Stimulated activated naive B cell treated with anti-CD40 and anti-IgM and Interleukin-4, amounts not matched to agents 10 μg/mL and 1 μg/mL and 100 μg/mL, for 72 hours (primary cell): Measurements from ENCODE around the gene HAL.

ENCODE experiments used
- ATAC-seq, 2 donors: fragments of 150-1000 bp; cut with Tn5 transposase; replicated peaks; 2 replicates each; pipeline ENCODE4 v1.10.0; 2021; ENCODE audit warnings: moderate library complexity in 1 of 2
- DNase-seq: peaks from one replicate; pipeline ENCODE4 v3.0.0; 2021
- H3K27ac Mint-ChIP-seq: one replicate; pipeline ENCODE4 v1.8.0; 2022; ENCODE audit warnings: mild to moderate bottlenecking, mixed read lengths
- H3K27me3 Mint-ChIP-seq, 2 donors: one replicate each; pipeline ENCODE4 v1.8.0; 2022; ENCODE audit warnings: mixed read lengths in 2 of 2
- H3K36me3 Mint-ChIP-seq, 2 donors: one replicate each; pipeline ENCODE4 v1.8.0; 2022; ENCODE audit warnings: mixed read lengths in 2 of 2, mild to moderate bottlenecking in 1 of 2
- H3K4me1 Mint-ChIP-seq, 2 donors: one replicate each; pipeline ENCODE4 v1.8.0; 2022; ENCODE audit warnings: mixed read lengths in 2 of 2, mild to moderate bottlenecking in 1 of 2
- H3K4me3 Mint-ChIP-seq, 2 donors: one replicate each; pipeline ENCODE4 v1.8.0; 2022; ENCODE audit warnings: mild to moderate bottlenecking in 2 of 2, mixed read lengths in 2 of 2, moderate library complexity in 1 of 2
- H3K9me3 Mint-ChIP-seq, 2 donors: one replicate each; pipeline ENCODE4 v1.8.0; 2022; ENCODE audit warnings: mixed read lengths in 2 of 2, mild to moderate bottlenecking in 1 of 2

HAL gene

GRCh38 chr12:95995238-95996031 is 709 bp downstream of the HAL start:
- H3K27ac Mint-ChIP-seq, result no peak overlapping the region
- H3K4me3 Mint-ChIP-seq, result no peak overlapping the region
- no peaks in the 10 kb centered on the region for H3K9me3 Mint-ChIP-seq
- H3K27me3 Mint-ChIP-seq, result no peaks in the 10 kb centered on the region
- DNase-seq, result no peak
- H3K4me1 Mint-ChIP-seq, result peaks cover 15 to 20% of the 10 kb centered on the region in 2 donors
- ATAC-seq, result no peak
- H3K36me3 Mint-ChIP-seq, result peaks cover 14 to 25% of the 10 kb centered on the region in 2 donors

- ATAC-seq, result no peak
- Mint-ChIP-seq H3K4me3 (no peak overlapping the region), H3K9me3 (no peaks in the 10 kb centered on the region), H3K27ac (no peak overlapping the region), H3K27me3 (no peaks in the 10 kb centered on the region), H3K4me1 (peaks cover 13 to 17% of the 10 kb centered on the region in 2 donors), H3K36me3 (peaks cover 12 to 20% of the 10 kb centered on the region in 2 donors)
- DNase-seq, result no peak
These were observed 1.7 kb downstream of the HAL start for GRCh38 chr12:95994476-95994875.

GRCh38 chr12:95993907-95994306 is 2.2 kb downstream of the HAL start:
- H3K36me3 Mint-ChIP-seq, result peaks cover 12 to 20% of the 10 kb centered on the region in 2 donors
- H3K27ac Mint-ChIP-seq, result no peak overlapping the region
- no peaks in the 10 kb centered on the region for H3K9me3 Mint-ChIP-seq
- ATAC-seq (no peak), DNase-seq (no peak)
- no peak overlapping the region for H3K4me3 Mint-ChIP-seq
- no peaks in the 10 kb centered on the region for H3K27me3 Mint-ChIP-seq
- peaks cover 10 to 12% of the 10 kb centered on the region in 2 donors for H3K4me1 Mint-ChIP-seq

GRCh38 chr12:95990136-95990535 is 6.0 kb downstream of the HAL start:
- Mint-ChIP-seq H3K9me3 (no peaks in the 10 kb centered on the region), H3K4me1 (peaks cover 3 to 6% of the 10 kb centered on the region in 2 donors), H3K36me3 (peaks cover 8 to 19% of the 10 kb centered on the region in 2 donors), H3K27me3 (no peaks in the 10 kb centered on the region), H3K27ac (no peak overlapping the region), H3K4me3 (no peak overlapping the region)
- ATAC-seq, result no peak
- DNase-seq, result no peak

- no peak overlapping the region for H3K27ac Mint-ChIP-seq
- no peaks in the 10 kb centered on the region for H3K27me3 Mint-ChIP-seq
- H3K36me3 Mint-ChIP-seq, result peaks cover 8 to 19% of the 10 kb centered on the region in 2 donors
- no peaks in the 10 kb centered on the region for H3K9me3 Mint-ChIP-seq
- peaks cover 3 to 6% of the 10 kb centered on the region in 2 donors for H3K4me1 Mint-ChIP-seq
- no peak overlapping the region for H3K4me3 Mint-ChIP-seq
- DNase-seq (no peak), ATAC-seq (no peak)
These were observed 6.5 kb downstream of the HAL start for GRCh38 chr12:95989504-95990123.

- Mint-ChIP-seq H3K36me3 (peaks cover 8 to 19% of the 10 kb centered on the region in 2 donors), H3K4me3 (no peak overlapping the region), H3K9me3 (no peaks in the 10 kb centered on the region), H3K27ac (no peak overlapping the region), H3K4me1 (peaks cover 3 to 6% of the 10 kb centered on the region in 2 donors), H3K27me3 (no peaks in the 10 kb centered on the region)
- DNase-seq, result no peak
- ATAC-seq, result no peak
These were observed 7.5 kb downstream of the HAL start for GRCh38 chr12:95988506-95989275.

GRCh38 chr12:95986635-95987570 is 9.2 kb downstream of the HAL start:
- Mint-ChIP-seq H3K27me3 (no peaks in the 10 kb centered on the region), H3K36me3 (peaks cover 2 to 13% of the 10 kb centered on the region in 2 donors), H3K27ac (no peak overlapping the region), H3K9me3 (no peaks in the 10 kb centered on the region), H3K4me3 (no peak overlapping the region), H3K4me1 (no peaks in the 10 kb centered on the region)
- no peak for ATAC-seq
- DNase-seq, result no peak

- Mint-ChIP-seq H3K36me3 (peaks cover 2 to 10% of the 10 kb centered on the region in 2 donors), H3K27ac (no peak overlapping the region), H3K9me3 (no peaks in the 10 kb centered on the region), H3K4me3 (no peak overlapping the region), H3K27me3 (no peaks in the 10 kb centered on the region), H3K4me1 (no peaks in the 10 kb centered on the region)
- ATAC-seq (no peak), DNase-seq (no peak)
These were observed 11.5 kb downstream of the HAL start for GRCh38 chr12:95984682-95985081.

GRCh38 chr12:95982602-95983001 is 13.5 kb downstream of the HAL start:
- peaks cover 0 to 3% of the 10 kb centered on the region in 2 donors for H3K36me3 Mint-ChIP-seq
- no peak overlapping the region for H3K4me3 Mint-ChIP-seq
- no peak for DNase-seq
- no peaks in the 10 kb centered on the region for H3K27me3 Mint-ChIP-seq
- no peaks in the 10 kb centered on the region for H3K4me1 Mint-ChIP-seq
- no peak overlapping the region for H3K27ac Mint-ChIP-seq
- no peaks in the 10 kb centered on the region for H3K9me3 Mint-ChIP-seq
- ATAC-seq, result no peak

GRCh38 chr12:95980437-95980836 is 15.7 kb downstream of the HAL start:
- H3K4me1 Mint-ChIP-seq, result no peaks in the 10 kb centered on the region
- no peak overlapping the region for H3K27ac Mint-ChIP-seq
- no peak for ATAC-seq

GRCh38 chr12:95978774-95979173 is 17.4 kb downstream of the HAL start:
- H3K27me3 Mint-ChIP-seq, result no peaks in the 10 kb centered on the region
- DNase-seq (no peak), ATAC-seq (no peak)
- H3K4me1 Mint-ChIP-seq, result peaks cover 0 to 6% of the 10 kb centered on the region in 2 donors
- H3K36me3 Mint-ChIP-seq, result peaks cover 0 to 2% of the 10 kb centered on the region in 2 donors
- no peaks in the 10 kb centered on the region for H3K9me3 Mint-ChIP-seq
- no peak overlapping the region for H3K27ac Mint-ChIP-seq
- no peak overlapping the region for H3K4me3 Mint-ChIP-seq

More at GRCh38 chr12:95980437-95980836, 15.7 kb downstream of the HAL start:
- Mint-ChIP-seq H3K4me3 (no peak overlapping the region), H3K9me3 (no peaks in the 10 kb centered on the region), H3K27me3 (no peaks in the 10 kb centered on the region), H3K36me3 (peaks cover 0 to 2% of the 10 kb centered on the region in 2 donors)
- DNase-seq, result no peak

GRCh38 chr12:95978351-95978750 is 17.8 kb downstream of the HAL start:
- no peak overlapping the region for H3K27ac Mint-ChIP-seq
- no peaks in the 10 kb centered on the region for H3K9me3 Mint-ChIP-seq
- H3K4me1 Mint-ChIP-seq, result peaks cover 0 to 8% of the 10 kb centered on the region in 2 donors
- H3K27me3 Mint-ChIP-seq, result no peaks in the 10 kb centered on the region
- no peak for DNase-seq
- H3K36me3 Mint-ChIP-seq, result peaks cover 3 to 4% of the 10 kb centered on the region in 2 donors
- H3K4me3 Mint-ChIP-seq, result no peak overlapping the region
- ATAC-seq, result no peak

GRCh38 chr12:95977764-95978305 is 18.3 kb downstream of the HAL start:
- Mint-ChIP-seq H3K36me3 (peaks cover 4% of the 10 kb centered on the region in 2 donors), H3K9me3 (no peaks in the 10 kb centered on the region), H3K27me3 (no peaks in the 10 kb centered on the region), H3K4me1 (peaks cover 0 to 13% of the 10 kb centered on the region in 2 donors), H3K4me3 (no peak overlapping the region), H3K27ac (no peak overlapping the region)
- DNase-seq (no peak), ATAC-seq (no peak)
